ENCODE results near the gene SCNM1.
"Not testable (repeated sequence)": the region's sequence is repeated elsewhere in the genome, so short reads cannot be mapped to it uniquely, and the experiment has no call there.

Gene SCNM1

DNA sequence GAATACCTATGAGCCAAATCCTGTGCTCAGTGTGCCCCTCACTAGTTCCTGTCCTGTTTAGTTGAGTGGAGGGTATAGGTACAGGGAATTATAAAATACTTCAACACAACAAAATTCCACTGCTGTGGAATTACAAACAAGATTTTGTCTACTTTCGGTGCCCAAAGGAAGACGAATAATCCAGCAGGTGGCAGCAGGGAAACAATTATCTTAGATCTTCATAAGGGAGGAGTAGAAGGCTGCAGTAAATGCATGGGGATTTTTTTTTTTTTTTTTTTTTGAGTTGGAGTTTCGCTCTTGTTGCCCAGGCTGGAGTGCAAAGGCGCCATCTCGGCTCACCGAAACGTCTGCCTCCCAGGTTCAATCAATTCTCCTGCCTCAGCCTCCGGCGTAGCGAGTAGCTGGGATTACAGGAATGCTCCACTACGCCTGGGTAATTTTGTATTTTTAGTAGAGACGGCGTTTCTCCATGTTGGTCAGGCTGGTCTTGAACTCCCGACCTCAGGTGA is 30.4 kb downstream of the SCNM1 start:
- DNase-seq, result peak; percentile 54

GRCh38 chr1:151197863-151198253 is 31.9 kb downstream of the SCNM1 start:
- DNase-seq, result no peak

DNA sequence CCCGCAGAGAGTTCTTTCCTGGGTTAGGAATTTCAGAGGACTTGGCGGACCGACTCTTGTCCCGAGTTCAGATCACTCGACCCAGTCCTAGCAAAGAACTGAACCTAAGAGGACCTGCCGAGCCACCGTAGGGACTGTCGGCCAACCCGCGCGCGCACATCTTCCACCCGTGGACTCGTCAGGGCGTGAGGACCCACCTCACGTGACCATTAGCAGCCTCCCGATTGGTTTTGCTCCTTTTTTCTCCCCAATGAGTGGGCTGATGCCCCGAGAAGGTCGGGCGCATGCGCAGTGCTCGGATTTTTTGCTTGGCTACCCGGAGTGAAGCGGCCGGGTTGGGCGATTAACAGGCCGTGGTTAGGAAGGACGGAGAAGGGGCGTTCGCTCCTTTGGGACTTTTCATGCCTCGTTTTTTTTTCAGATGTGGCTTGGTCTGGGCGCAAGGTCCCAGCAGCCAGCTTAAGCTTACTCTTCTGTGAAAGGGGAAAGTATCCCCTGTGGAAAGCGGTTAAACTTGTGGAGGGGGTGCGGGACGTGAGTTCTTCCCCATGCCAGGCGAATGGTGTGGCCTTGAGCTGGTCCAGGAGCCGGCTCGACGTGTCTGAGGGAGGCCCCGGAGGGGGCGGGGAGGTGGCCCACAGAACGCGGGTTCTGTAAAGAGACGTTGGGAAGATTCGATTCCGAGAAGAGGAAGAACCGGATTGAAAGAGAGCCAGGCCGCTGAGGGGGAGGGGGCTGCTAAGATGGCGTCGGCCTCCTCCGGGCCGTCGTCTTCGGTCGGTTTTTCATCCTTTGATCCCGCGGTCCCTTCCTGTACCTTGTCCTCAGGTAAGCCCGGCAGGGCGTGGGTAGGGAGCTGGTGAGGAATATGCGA is 32.5 kb downstream of the SCNM1 start, which contains the start of gene PIP5K1A:
TSS of gene PIP5K1A (plus strand) at position 299 of the 874 bp plus-strand sequence. CDS start at position 744, 445 bp downstream.
- peak; percentile 98 for DNase-seq

GRCh38 chr1:151199873-151200581 is 34.1 kb downstream of the SCNM1 start:
- DNase-seq, result peak; percentile 32

DNA sequence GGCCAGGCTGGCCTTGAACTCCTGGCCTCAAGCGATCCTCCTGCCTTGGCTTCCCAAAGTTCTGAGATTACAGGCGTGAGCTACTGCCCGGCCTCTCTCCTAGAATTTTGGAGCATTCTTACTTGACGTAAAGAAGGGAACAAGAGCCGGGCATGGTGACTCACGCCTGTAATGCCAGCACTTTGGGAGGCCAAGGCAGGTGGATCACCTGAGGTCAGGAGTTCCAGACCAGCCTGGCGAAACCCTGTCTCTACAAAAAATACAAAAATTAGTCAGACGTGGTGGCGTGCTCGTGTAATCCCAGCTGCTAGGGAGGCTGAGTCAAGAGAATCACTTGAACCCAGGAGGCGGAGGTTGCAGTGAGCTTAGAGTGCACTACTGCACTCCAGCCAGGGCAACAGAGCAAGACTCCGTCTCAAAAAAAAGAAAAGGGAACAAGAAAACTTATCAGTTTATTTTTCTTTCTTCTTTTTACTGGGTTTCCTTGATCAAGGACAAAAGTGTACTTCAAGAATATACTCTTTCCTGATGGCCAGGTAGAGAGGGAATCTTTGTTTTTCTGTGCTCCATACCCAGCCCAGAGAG is 39.5 kb downstream of the SCNM1 start:
- not testable (repeated sequence) for DNase-seq

GRCh38 chr1:151210830-151211229 is 44.9 kb downstream of the SCNM1 start:
- no peak for DNase-seq

GRCh38 chr1:151211972-151212705 is 46.2 kb downstream of the SCNM1 start:
- no peak for DNase-seq

DNA sequence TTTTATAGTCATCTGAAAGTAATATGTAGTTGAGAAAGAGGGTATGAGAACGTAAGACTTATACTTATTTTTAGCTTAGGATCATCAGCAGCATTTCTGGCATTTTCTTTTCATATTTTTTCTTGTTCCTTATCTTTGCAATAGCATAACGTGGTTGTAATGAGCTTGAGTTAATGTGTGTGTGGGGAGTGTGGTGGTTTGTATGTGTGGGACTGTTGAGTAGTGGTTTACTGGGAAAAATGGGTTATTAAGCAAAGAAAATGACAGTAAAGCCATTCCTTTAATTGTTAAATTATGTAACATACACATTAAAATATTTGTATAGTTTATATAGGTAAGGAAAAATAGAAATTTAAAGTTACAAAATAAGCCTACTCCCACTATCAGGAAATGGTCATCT is 47.6 kb downstream of the SCNM1 start:
- DNase-seq, result no peak
